A549 (cell line): Measurements from ENCODE around the gene DNAJB13. TPM values are rescaled to one million over a fixed set of nuclear protein-coding genes. Genes with fewer than 3 reads are reported as not detected.

Source experiments
- ATAC-seq, 2 experiments: fragments of 200-7000 bp in 1 of 2; fragments of >200 bp in 1 of 2; cut with Nextera tagmentation in 1 of 2; cut with Tn5 transposase in 1 of 2; 3 replicates each; pipeline versions ENCODE4 v1.8.0 to v1.9.1; 2018 to 2020; ENCODE audit warnings: mild to moderate bottlenecking in 1 of 2, moderate library complexity in 1 of 2
- CTCF ChIA-PET: fragments of 300-600 bp; sonication (Branson Sonifier 250); formaldehyde crosslinking; extraction: SDS; loops from one replicate; lab custom pipeline; 2021; ENCODE audit warnings: antibody characterized with exemption, inconsistent platforms; lab: Yijun Ruan, JAX
- POLR2A ChIA-PET: fragments of 350-600 bp; formaldehyde crosslinking; extraction: SDS; loops from one replicate; lab custom pipeline; 2021; ENCODE audit warnings: antibody characterized with exemption, inconsistent platforms; lab: Yijun Ruan, JAX
- DNase-seq, 2 experiments: peaks; one replicate each; pipeline versions ENCODE4 v3.0.0 to v3.0.0-alpha.2; 2011 to 2016; ENCODE audit warnings: low read depth in 1 of 2, low spot score in 1 of 2
- FAIRE-seq: peaks from 2 replicates; lab custom pipeline; 2011; peaks lifted over from hg19 to GRCh38; lab: Jason Lieb, UNC
- H3K27ac ChIP-seq, 2 experiments: fragments of >200 bp; sonication (Bioruptor Twin); formaldehyde crosslinking; 3 replicates each; pipeline ENCODE4 v1.5.1; 2016 to 2017
- H3K4me1 ChIP-seq: fragments of >200 bp; sonication (Bioruptor Twin); formaldehyde crosslinking; 3 replicates; pipeline ENCODE4 v1.6.1; 2016
- H3K4me2 ChIP-seq: fragments of >200 bp; sonication (Bioruptor Twin); formaldehyde crosslinking; 3 replicates; pipeline ENCODE4 v1.6.1; 2016
- H3K4me3 ChIP-seq: fragments of >200 bp; sonication (Bioruptor Twin); formaldehyde crosslinking; 3 replicates; pipeline ENCODE4 v1.5.1; 2016
- H3K9me3 ChIP-seq: fragments of >200 bp; sonication (Bioruptor Twin); formaldehyde crosslinking; 3 replicates; pipeline ENCODE4 v1.6.1; 2016
- CBX8 ChIP-seq: fragments of 200-600 bp; sonication (generic); IDR thresholded peaks from 2 replicates; pipeline ENCODE4 v1.6.1; 2016
- CEBPB ChIP-seq, 2 experiments: fragments of >200 bp in 1 of 2; sonication (Bioruptor Twin) in 1 of 2; formaldehyde crosslinking in 1 of 2; IDR thresholded peaks; 2 replicates each; pipeline ENCODE4 v1.6.1; 2012 to 2016
- CHD2 ChIP-seq: fragments of 150-350 bp; IDR thresholded peaks from 2 replicates; pipeline ENCODE4 v1.6.1; 2014; ENCODE audit warnings: low read length; ENCODE audit not compliant: partially characterized antibody
- EHMT2 ChIP-seq: fragments of 200-600 bp; sonication (generic); IDR thresholded peaks from 2 replicates; pipeline ENCODE4 v1.6.1; 2016; ENCODE audit warnings: antibody characterized with exemption, low read depth, mild to moderate bottlenecking, moderate library complexity
- EP300 ChIP-seq, 2 experiments: fragments of >200 bp; sonication (Bioruptor Twin); formaldehyde crosslinking; IDR thresholded peaks; 2 replicates in 1 of 2; 3 replicates in 1 of 2; pipeline ENCODE4 v1.6.1; 2016 to 2017
- ESRRA ChIP-seq: fragments of 150-350 bp; IDR thresholded peaks from 2 replicates; pipeline ENCODE4 v1.6.1; 2014; ENCODE audit warnings: mild to moderate bottlenecking, low read length, borderline replicate concordance
- FOSB ChIP-seq: fragments of 250-450 bp; sonication (Bioruptor Pico); IDR thresholded peaks from 2 replicates; pipeline ENCODE4 v1.5.0; 2020; ENCODE audit warnings: mild to moderate bottlenecking, moderate library complexity
- FOSL2 ChIP-seq, 2 experiments: fragments of 450-650 bp in 1 of 2; fragments of >200 bp in 1 of 2; sonication (Bioruptor Twin) in 1 of 2; formaldehyde crosslinking; IDR thresholded peaks; 2 replicates each; pipeline versions ENCODE4 v1.5.0 to v1.6.1; 2016 to 2020; ENCODE audit warnings: mild to moderate bottlenecking in 1 of 2, moderate library complexity in 1 of 2
- FOXS1 ChIP-seq: fragments of 250-450 bp; sonication (Bioruptor Pico); IDR thresholded peaks from 2 replicates; pipeline ENCODE4 v1.5.0; 2020; ENCODE audit warnings: mild to moderate bottlenecking, moderate library complexity
- HEYL ChIP-seq: fragments of 250-450 bp; sonication (Bioruptor Pico); IDR thresholded peaks from 2 replicates; pipeline ENCODE4 v1.8.0; 2021; ENCODE audit warnings: mild to moderate bottlenecking, moderate library complexity
- HOXA7 ChIP-seq: fragments of 250-450 bp; sonication (Bioruptor Pico); IDR thresholded peaks from 2 replicates; pipeline ENCODE4 v1.5.0; 2020; ENCODE audit warnings: mild to moderate bottlenecking, moderate library complexity
- MAFK ChIP-seq: fragments of 450-650 bp; IDR thresholded peaks from 2 replicates; pipeline ENCODE4 v1.6.1; 2014; ENCODE audit not compliant: partially characterized antibody
- MAZ ChIP-seq: fragments of 150-350 bp; IDR thresholded peaks from 2 replicates; pipeline ENCODE4 v1.6.1; 2014; ENCODE audit warnings: antibody characterized with exemption, low read depth, low read length, borderline replicate concordance
- NFE2L2 ChIP-seq: fragments of 150-350 bp; conservative IDR thresholded peaks from 2 replicates; pipeline ENCODE4 v1.6.1; 2014; ENCODE audit warnings: low read length
- POLR2AphosphoS2 ChIP-seq: conservative IDR thresholded peaks from 2 replicates; pipeline ENCODE4 v1.6.1; 2012; ENCODE audit warnings: low read length, improper control_type of control experiment, inconsistent platforms
- RARB ChIP-seq: fragments of 250-450 bp; sonication (Bioruptor Pico); IDR thresholded peaks from 2 replicates; pipeline ENCODE4 v1.8.0; 2021; ENCODE audit warnings: mild to moderate bottlenecking, moderate library complexity
- RCOR1 ChIP-seq: fragments of 150-350 bp; IDR thresholded peaks from 2 replicates; pipeline ENCODE4 v1.6.1; 2014; ENCODE audit warnings: antibody characterized with exemption, low read length, low read depth
- SMC3 ChIP-seq: fragments of >200 bp; sonication (Bioruptor Twin); formaldehyde crosslinking; IDR thresholded peaks from 3 replicates; pipeline ENCODE4 v1.6.1; 2018; ENCODE audit warnings: inconsistent platforms
- WGBS: methylation state at CpG from one replicate; pipeline ENCODE4 v1.1.6; 2017; ENCODE audit errors: missing lambda C conversion rate; 5-methylcytosine and 5-hydroxymethylcytosine counted together
- polyA plus RNA-seq, 4 experiments: library from polyadenylated mRNA; depleted of rRNA in 3 of 4; stranded (reverse); fragments of >200 nt; fragmentation: RNase III in 1 of 4; extraction: RNeasy Plus Mini Kit Qiagen cat#74134 plus additional on column Dnase treatment in 1 of 4; gene quantifications; 2 replicates in 3 of 4; 3 replicates in 1 of 4; pipeline ENCODE4 v1.2.3, GENCODE V29; 2011 to 2017
- TF ChIP-seq, protein P1 (sequence below): fragments of 250-450 bp; sonication (Bioruptor Pico); IDR thresholded peaks from 2 replicates; pipeline ENCODE4 v1.5.0; 2021; ENCODE audit warnings: mild to moderate bottlenecking, moderate library complexity, borderline replicate concordance
- TF ChIP-seq, protein P2 (sequence below): fragments of 450-650 bp; IDR thresholded peaks from 2 replicates; pipeline ENCODE4 v1.6.1; 2014; ENCODE audit warnings: antibody characterized with exemption
- TF ChIP-seq, protein P3 (sequence below): IDR thresholded peaks from 2 replicates; pipeline ENCODE4 v1.6.1; 2012
- TF ChIP-seq, protein P4 (sequence below): IDR thresholded peaks from 2 replicates; pipeline ENCODE4 v1.6.1; 2012; ENCODE audit warnings: low read depth, borderline replicate concordance
- TF ChIP-seq, protein P5 (sequence below): IDR thresholded peaks from 2 replicates; pipeline ENCODE4 v1.6.1; 2012
- TF ChIP-seq, protein P6 (sequence below): fragments of >200 bp; sonication (Bioruptor Twin); formaldehyde crosslinking; IDR thresholded peaks from 3 replicates; pipeline ENCODE4 v1.6.1; 2016
- TF ChIP-seq, protein P7 (sequence below): fragments of >200 bp; sonication (Bioruptor Twin); formaldehyde crosslinking; IDR thresholded peaks from 3 replicates; pipeline ENCODE4 v1.5.1; 2016

The DNAJB13 gene
- polyA plus RNA-seq, 2 of the 4 experiments (the other 2 are of a cell fraction) = 0.75 to 0.90 TPM

DNA sequence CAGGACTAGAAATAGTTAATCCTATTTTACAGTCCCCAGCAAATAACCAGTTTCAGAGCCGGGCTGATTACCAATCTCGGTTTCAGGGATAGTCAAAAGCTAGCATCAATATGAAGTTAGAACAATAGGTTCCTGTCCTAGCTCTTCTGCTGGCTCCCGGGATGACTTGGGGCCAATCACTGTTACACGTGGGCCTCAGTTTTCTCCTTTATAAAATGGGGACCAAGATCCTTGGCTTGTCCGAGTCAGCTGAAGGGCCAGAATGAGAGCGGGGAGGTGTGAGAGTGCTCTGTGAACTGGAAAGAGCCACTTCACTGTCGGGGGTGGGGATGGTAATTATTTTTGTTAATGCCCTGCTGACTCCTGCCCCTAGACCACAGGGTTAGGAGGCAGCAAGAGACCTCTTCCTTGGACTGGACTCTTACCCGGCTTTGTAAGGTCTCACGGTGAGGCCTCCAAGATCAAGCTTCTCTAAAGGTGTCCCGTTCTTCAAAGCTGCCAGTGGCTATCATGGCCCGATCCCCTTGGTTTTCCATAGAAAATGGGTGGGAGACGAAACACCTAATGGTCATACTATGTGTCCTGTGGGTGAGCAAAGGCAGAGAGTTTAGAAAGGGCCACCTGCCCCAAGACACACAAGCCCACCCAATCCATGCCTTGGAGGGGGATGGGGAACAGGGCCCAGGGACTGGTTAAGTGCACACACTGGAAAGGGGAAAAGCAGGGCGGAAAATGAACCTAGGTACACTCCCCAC is 30.4 kb downstream of the DNAJB13 start:
- Histone ChIP-seq H3K4me2 (peak overlapping the region; percentile 93), H3K4me3 (peak overlapping the region; percentile 62), H3K27ac (peak overlapping the region; percentile 88 to 92), H3K9me3 (no peaks in the 10 kb centered on the region), H3K4me1 (peaks cover 31% of the 10 kb centered on the region)
- no peak for FAIRE-seq
- ChIA-PET CTCF (interaction anchor here (0.7 to 7.9 kb wide), 5 partner anchors 14 to 468 kb away, joined by 3 to 61 read pairs (median 3); no protein-coding TSS in a partner anchor), POLR2A (interaction anchor here (1.9 kb wide), 1 partner anchor 15 kb away, joined by 5 read pairs; no protein-coding TSS in a partner anchor)
- TF ChIP-seq MAZ (no peak), SMC3 (no peak), HEYL (CRISPR knock-in tag) (no peak), CHD2 (no peak), POLR2AphosphoS2 (no peak), MAFK (no peak), CBX8 (no peak)
- TF ChIP-seq, protein P1, sequence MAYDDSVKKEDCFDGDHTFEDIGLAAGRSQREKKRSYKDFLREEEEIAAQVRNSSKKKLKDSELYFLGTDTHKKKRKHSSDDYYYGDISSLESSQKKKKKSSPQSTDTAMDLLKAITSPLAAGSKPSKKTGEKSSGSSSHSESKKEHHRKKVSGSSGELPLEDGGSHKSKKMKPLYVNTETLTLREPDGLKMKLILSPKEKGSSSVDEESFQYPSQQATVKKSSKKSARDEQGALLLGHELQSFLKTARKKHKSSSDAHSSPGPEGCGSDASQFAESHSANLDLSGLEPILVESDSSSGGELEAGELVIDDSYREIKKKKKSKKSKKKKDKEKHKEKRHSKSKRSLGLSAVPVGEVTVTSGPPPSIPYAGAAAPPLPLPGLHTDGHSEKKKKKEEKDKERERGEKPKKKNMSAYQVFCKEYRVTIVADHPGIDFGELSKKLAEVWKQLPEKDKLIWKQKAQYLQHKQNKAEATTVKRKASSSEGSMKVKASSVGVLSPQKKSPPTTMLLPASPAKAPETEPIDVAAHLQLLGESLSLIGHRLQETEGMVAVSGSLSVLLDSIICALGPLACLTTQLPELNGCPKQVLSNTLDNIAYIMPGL (CRISPR knock-in tag) = no peak
- no peak for DNase-seq
- 95% methylated on average over 13 of the region's 13 CpGs for WGBS
- ATAC-seq = no peak

DNA sequence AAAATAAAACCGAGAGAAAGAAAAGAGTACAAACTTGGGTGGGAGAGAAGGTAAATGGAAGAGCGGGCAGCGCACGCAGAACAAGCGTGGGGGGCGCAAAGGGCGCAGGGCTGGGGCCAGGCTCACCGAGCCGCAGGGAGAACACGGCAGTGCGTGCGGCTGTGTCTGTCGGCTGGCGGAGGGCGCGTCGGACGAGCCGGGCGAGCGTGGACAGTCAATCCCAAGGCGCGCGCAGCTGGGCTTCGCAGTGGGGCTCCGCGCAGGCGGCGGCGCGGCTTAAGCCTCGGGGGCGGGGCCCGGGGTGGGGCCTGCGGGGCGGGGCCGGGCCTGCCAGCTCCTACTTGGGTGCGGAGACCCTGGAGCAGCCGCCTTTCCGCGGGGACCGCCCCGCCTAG is 31.8 kb downstream of the DNAJB13 start, which contains the start of gene UCP2:
TSS of gene UCP2 (minus strand) at position 249 of the 395 bp plus-strand sequence. CDS start 4,465 bp downstream, outside the sequence.
- WGBS = under 1% methylated on average over 36 of the region's 43 CpGs
- FAIRE-seq (no peak), DNase-seq (peak in 1 of 2 experiments; percentile 81), ATAC-seq (peak; percentile 87 to 92)
- ChIA-PET POLR2A (interaction anchor here (0.6 to 1.9 kb wide), 17 partner anchors 10 to 510 kb away, joined by 3 to 10 read pairs (median 4); partner anchors contain the start of genes C2CD3, LIPT2, PGM2L1 and PPME1), CTCF (interaction anchor here (1.0 to 1.5 kb wide), 5 partner anchors 16 to 188 kb away, joined by 3 to 7 read pairs (median 5); partner anchors contain the start of genes C2CD3 and PPME1)
- peak within 1 kb of the TSS; percentile 88 to 92 for H3K27ac ChIP-seq
- peak within 1 kb of the TSS; percentile 62 for H3K4me3 ChIP-seq
- H3K9me3 ChIP-seq = no peaks in the 10 kb centered on the region
- H3K4me1 ChIP-seq = peaks cover 31% of the 10 kb centered on the region
- peak within 1 kb of the TSS; percentile 93 for H3K4me2 ChIP-seq
- TF ChIP-seq CHD2 (no peak), RCOR1 (no peak), RARB (CRISPR knock-in tag) (no peak), NFE2L2 (no peak), HOXA7 (CRISPR knock-in tag) (no peak), FOXS1 (CRISPR knock-in tag) (no peak), CBX8 (no peak), FOSL2 (IDR thresholded peaks at IDR 0.05) (no peak), FOSL2 (CRISPR knock-in tag; IDR thresholded peaks at IDR 0.05) (no peak), CEBPB (IDR thresholded peaks at IDR 0.05) (no peak), HEYL (CRISPR knock-in tag) (no peak), EHMT2 (no peak), FOSB (CRISPR knock-in tag) (no peak), ESRRA (no peak), EP300 (IDR thresholded peaks at IDR 0.05) (no peak)
- TF ChIP-seq, protein P2, sequence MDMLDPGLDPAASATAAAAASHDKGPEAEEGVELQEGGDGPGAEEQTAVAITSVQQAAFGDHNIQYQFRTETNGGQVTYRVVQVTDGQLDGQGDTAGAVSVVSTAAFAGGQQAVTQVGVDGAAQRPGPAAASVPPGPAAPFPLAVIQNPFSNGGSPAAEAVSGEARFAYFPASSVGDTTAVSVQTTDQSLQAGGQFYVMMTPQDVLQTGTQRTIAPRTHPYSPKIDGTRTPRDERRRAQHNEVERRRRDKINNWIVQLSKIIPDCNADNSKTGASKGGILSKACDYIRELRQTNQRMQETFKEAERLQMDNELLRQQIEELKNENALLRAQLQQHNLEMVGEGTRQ = no peak
- TF ChIP-seq, protein P3, sequence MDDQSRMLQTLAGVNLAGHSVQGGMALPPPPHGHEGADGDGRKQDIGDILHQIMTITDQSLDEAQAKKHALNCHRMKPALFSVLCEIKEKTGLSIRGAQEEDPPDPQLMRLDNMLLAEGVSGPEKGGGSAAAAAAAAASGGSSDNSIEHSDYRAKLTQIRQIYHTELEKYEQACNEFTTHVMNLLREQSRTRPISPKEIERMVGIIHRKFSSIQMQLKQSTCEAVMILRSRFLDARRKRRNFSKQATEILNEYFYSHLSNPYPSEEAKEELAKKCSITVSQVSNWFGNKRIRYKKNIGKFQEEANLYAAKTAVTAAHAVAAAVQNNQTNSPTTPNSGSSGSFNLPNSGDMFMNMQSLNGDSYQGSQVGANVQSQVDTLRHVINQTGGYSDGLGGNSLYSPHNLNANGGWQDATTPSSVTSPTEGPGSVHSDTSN = no peak; the same call in 1 of the 2 replicates
- TF ChIP-seq, protein P1 (CRISPR knock-in tag) = no peak
- TF ChIP-seq, protein P4, sequence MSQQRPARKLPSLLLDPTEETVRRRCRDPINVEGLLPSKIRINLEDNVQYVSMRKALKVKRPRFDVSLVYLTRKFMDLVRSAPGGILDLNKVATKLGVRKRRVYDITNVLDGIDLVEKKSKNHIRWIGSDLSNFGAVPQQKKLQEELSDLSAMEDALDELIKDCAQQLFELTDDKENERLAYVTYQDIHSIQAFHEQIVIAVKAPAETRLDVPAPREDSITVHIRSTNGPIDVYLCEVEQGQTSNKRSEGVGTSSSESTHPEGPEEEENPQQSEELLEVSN = no peak
- TF ChIP-seq, protein P5, sequence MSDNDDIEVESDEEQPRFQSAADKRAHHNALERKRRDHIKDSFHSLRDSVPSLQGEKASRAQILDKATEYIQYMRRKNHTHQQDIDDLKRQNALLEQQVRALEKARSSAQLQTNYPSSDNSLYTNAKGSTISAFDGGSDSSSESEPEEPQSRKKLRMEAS = no peak; the same call in 1 of the 2 replicates
- TF ChIP-seq, protein P6, sequence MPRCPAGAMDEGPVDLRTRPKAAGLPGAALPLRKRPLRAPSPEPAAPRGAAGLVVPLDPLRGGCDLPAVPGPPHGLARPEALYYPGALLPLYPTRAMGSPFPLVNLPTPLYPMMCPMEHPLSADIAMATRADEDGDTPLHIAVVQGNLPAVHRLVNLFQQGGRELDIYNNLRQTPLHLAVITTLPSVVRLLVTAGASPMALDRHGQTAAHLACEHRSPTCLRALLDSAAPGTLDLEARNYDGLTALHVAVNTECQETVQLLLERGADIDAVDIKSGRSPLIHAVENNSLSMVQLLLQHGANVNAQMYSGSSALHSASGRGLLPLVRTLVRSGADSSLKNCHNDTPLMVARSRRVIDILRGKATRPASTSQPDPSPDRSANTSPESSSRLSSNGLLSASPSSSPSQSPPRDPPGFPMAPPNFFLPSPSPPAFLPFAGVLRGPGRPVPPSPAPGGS = peak; percentile 94; the same call in 2 of the 3 replicates
- TF ChIP-seq, protein P7, sequence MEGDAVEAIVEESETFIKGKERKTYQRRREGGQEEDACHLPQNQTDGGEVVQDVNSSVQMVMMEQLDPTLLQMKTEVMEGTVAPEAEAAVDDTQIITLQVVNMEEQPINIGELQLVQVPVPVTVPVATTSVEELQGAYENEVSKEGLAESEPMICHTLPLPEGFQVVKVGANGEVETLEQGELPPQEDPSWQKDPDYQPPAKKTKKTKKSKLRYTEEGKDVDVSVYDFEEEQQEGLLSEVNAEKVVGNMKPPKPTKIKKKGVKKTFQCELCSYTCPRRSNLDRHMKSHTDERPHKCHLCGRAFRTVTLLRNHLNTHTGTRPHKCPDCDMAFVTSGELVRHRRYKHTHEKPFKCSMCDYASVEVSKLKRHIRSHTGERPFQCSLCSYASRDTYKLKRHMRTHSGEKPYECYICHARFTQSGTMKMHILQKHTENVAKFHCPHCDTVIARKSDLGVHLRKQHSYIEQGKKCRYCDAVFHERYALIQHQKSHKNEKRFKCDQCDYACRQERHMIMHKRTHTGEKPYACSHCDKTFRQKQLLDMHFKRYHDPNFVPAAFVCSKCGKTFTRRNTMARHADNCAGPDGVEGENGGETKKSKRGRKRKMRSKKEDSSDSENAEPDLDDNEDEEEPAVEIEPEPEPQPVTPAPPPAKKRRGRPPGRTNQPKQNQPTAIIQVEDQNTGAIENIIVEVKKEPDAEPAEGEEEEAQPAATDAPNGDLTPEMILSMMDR = no peak
